ENCODE data around the gene LENEP. TPM values are rescaled to one million over a fixed set of nuclear protein-coding genes. Genes with fewer than 3 reads are reported as not detected.

LENEP gene
- total RNA-seq, 1 experiment from 2014 or later = 1.3 TPM

DNA sequence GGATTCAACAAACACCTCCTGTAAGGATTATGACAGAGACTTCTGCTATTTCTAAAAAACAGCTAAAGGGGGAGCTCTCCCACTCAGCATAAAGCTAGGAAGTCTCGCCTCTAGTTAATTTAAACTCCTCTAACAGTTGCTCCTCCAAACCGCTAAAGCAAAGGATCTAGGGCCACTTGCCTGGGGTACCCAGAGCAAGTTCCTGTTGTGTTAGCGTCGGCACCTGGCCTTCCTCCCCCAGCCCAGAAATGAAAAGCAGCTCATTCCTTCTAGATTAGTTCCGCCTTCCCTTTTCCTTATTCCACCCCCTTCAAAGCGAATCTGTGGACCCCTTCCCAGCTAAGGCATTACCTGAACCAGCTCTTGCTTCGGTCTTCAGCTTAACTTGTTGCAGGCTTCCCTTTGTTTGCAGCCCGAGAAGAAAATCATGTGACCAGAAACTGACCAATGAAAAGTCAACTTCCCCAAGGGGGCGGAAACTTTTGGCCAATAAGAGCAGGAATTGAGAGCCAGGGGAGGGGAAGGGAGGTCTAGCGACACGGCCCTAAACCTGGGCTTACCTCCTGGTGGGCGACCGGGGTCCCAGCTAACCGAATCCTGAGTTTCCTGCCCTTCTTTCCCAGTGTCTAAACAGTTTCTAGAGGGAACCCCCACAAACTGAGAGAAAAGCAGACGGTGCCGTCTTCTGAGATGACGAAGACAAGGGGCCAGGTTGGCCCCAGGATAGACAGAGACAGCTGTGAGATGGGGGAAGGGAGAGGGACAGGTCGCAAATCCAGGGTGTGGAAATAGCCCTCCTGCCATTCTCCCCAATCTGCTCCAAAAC lies 37.5 kb upstream of the LENEP start, which contains the start of gene PBXIP1:
TSS of gene PBXIP1 (minus strand) at position 382 of the 826 bp plus-strand sequence. CDS start 2,378 bp downstream, outside the sequence.
- POLR2A ChIA-PET (ENCODE audit: unreplicated experiment) = interaction anchor here (0.7 to 1.3 kb wide), 7 partner anchors 10 to 56 kb away, joined by 4 to 8 read pairs (median 5); partner anchors contain the start of genes LENEP and SHC1
- Histone ChIP-seq H2AFZ (peak within 1 kb of the TSS; percentile 76), H3K4me1 (replicated peaks; ENCODE audit: insufficient read depth) (peaks cover 14% of the 10 kb centered on the region), H3K9me3 (ENCODE audit: insufficient read depth, low read depth) (no peaks in the 10 kb centered on the region), H3K27ac (0 out of 2 replicates have a peak within 1 kb of the TSS, but pooled peaks have one; percentile 16), H3K79me2 (ENCODE audit: low read depth) (peaks cover 10% of the 10 kb centered on the region), H4K20me1 (ENCODE audit: insufficient read depth) (no peaks in the 10 kb centered on the region), H3K4me2 (peak within 1 kb of the TSS; percentile 91), H3K36me3 (ENCODE audit: low read depth) (no peaks in the 10 kb centered on the region), H3K9me2 (ENCODE audit: insufficient read depth) (no peaks in the 10 kb centered on the region), H3K4me3 (peak within 1 kb of the TSS; percentile 75), H3K27me3 (ENCODE audit: insufficient read depth, low read depth) (no peaks in the 10 kb centered on the region), H3F3A (ENCODE audit: insufficient read depth, low read depth) (peaks cover 19% of the 10 kb centered on the region)
- CTCF ChIA-PET = interaction anchor here (0.5 to 0.9 kb wide), 6 partner anchors 9 to 396 kb away, joined by 3 to 9 read pairs (median 4); partner anchors contain the start of gene ADAM15
- no peak for TF ChIP-seq EZH2 (IDR thresholded peaks at IDR 0.05; ENCODE audit: low read depth)
- TF ChIP-seq, protein P1, sequence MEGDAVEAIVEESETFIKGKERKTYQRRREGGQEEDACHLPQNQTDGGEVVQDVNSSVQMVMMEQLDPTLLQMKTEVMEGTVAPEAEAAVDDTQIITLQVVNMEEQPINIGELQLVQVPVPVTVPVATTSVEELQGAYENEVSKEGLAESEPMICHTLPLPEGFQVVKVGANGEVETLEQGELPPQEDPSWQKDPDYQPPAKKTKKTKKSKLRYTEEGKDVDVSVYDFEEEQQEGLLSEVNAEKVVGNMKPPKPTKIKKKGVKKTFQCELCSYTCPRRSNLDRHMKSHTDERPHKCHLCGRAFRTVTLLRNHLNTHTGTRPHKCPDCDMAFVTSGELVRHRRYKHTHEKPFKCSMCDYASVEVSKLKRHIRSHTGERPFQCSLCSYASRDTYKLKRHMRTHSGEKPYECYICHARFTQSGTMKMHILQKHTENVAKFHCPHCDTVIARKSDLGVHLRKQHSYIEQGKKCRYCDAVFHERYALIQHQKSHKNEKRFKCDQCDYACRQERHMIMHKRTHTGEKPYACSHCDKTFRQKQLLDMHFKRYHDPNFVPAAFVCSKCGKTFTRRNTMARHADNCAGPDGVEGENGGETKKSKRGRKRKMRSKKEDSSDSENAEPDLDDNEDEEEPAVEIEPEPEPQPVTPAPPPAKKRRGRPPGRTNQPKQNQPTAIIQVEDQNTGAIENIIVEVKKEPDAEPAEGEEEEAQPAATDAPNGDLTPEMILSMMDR (conservative IDR thresholded peaks at IDR 0.05) = peak; percentile 56; the same call in 1 of the 2 replicates
- intact Hi-C loops (cut with micrococcal nuclease; ENCODE audit: unreplicated experiment) = loop anchor here (1.0 kb wide), 1 partner anchor 17 kb away; no protein-coding TSS in a partner anchor
- BruUV-seq (replicated peaks) = no TSS peak
- peak; percentile 82 to 84 for DNase-seq

GRCh38 chr1:154956544-154956941 lies 36.8 kb upstream of the LENEP start:
- H4K20me1 ChIP-seq (ENCODE audit: insufficient read depth) = no peaks in the 10 kb centered on the region
- no TSS peak for BruUV-seq (replicated peaks)
- TF ChIP-seq EZH2 (IDR thresholded peaks at IDR 0.05; ENCODE audit: low read depth) = no peak
- TF ChIP-seq, protein P1 (conservative IDR thresholded peaks at IDR 0.05) = no peak
- peaks cover 19% of the 10 kb centered on the region for H3F3A ChIP-seq (ENCODE audit: insufficient read depth, low read depth)
- H3K79me2 ChIP-seq (ENCODE audit: low read depth) = peaks cover 12% of the 10 kb centered on the region
- no peaks in the 10 kb centered on the region for H3K9me3 ChIP-seq (ENCODE audit: insufficient read depth, low read depth)
- H3K4me3 ChIP-seq = peak overlapping the region; percentile 75; the same call in 1 of the 2 replicates
- H2AFZ ChIP-seq = 0 out of 2 replicates have a peak overlapping the region, but pooled peaks have one; percentile 76
- DNase-seq = no peak
- no peaks in the 10 kb centered on the region for H3K27me3 ChIP-seq (ENCODE audit: insufficient read depth, low read depth)
- H3K36me3 ChIP-seq (ENCODE audit: low read depth) = no peaks in the 10 kb centered on the region
- intact Hi-C loops (cut with micrococcal nuclease; ENCODE audit: unreplicated experiment) = loop anchor here (1.0 kb wide), 1 partner anchor 17 kb away; no protein-coding TSS in a partner anchor
- POLR2A ChIA-PET (ENCODE audit: unreplicated experiment) = interaction anchor here (0.7 to 1.3 kb wide), 3 partner anchors 14 to 19 kb away, joined by 4 to 7 read pairs (median 4); partner anchors contain the start of gene SHC1
- CTCF ChIA-PET = interaction anchor here (0.9 kb wide), 1 partner anchor 397 kb away, joined by 4 read pairs; no protein-coding TSS in a partner anchor
- H3K4me1 ChIP-seq (replicated peaks; ENCODE audit: insufficient read depth) = peaks cover 14% of the 10 kb centered on the region
- H3K27ac ChIP-seq = no peak overlapping the region
- no peaks in the 10 kb centered on the region for H3K9me2 ChIP-seq (ENCODE audit: insufficient read depth)
- peak overlapping the region; percentile 91 for H3K4me2 ChIP-seq

DNA sequence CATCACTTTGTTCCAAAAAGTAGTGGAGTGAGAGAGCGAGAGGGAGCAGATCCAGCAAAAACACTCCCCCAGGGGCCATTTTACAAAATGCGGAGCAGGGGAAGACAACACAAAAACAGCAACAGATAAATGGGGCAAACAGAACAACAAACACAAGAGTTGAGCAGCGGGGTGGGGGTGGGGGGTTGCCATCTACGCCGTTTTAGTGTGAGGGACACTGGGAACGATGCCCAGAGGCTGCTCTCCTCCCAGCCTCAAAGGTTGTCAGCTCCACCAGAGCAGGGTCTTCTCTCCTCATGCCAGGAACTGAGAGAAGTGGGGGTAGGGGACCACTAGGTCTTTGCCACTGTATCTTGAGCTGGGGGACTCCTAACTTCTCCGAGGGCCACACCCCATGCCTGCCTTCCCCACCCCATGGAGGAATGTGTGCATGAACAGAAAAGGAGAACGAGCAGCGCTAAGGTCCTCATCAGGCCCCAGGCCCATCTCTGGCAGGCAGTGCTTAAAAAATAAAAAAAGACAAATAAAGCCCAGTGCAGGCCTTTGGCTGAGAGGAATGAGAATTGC lies 36.2 kb upstream of the LENEP start:
- Histone ChIP-seq H3K4me3 (no peak overlapping the region), H4K20me1 (ENCODE audit: insufficient read depth) (no peaks in the 10 kb centered on the region), H2AFZ (no peak overlapping the region), H3K9me3 (ENCODE audit: insufficient read depth, low read depth) (no peaks in the 10 kb centered on the region), H3K4me1 (replicated peaks; ENCODE audit: insufficient read depth) (peaks cover 14% of the 10 kb centered on the region), H3K79me2 (ENCODE audit: low read depth) (peaks cover 12% of the 10 kb centered on the region), H3K27me3 (ENCODE audit: insufficient read depth, low read depth) (no peaks in the 10 kb centered on the region), H3F3A (ENCODE audit: insufficient read depth, low read depth) (peaks cover 22% of the 10 kb centered on the region), H3K36me3 (ENCODE audit: low read depth) (no peaks in the 10 kb centered on the region), H3K9me2 (ENCODE audit: insufficient read depth) (no peaks in the 10 kb centered on the region), H3K4me2 (no peak overlapping the region), H3K27ac (no peak overlapping the region)
- no peak for DNase-seq
- ChIA-PET POLR2A (ENCODE audit: unreplicated experiment) (interaction anchor here (0.6 kb wide), 1 partner anchor 29 kb away, joined by 3 read pairs; no protein-coding TSS in a partner anchor), CTCF (no interaction called here)
- TF ChIP-seq, protein P1 (conservative IDR thresholded peaks at IDR 0.05) = no peak
- no peak for TF ChIP-seq EZH2 (IDR thresholded peaks at IDR 0.05; ENCODE audit: low read depth)
- intact Hi-C loops (cut with micrococcal nuclease; ENCODE audit: unreplicated experiment) = no loop called here
- no TSS peak for BruUV-seq (replicated peaks)
